GM23338 (cell line): ENCODE measurements around the gene PNKP. TPM values are rescaled to one million over a fixed set of nuclear protein-coding genes. Genes with fewer than 3 reads are reported as not detected.

ENCODE experiments used
- ATAC-seq: fragments of 200-7000 bp; cut with Tn5 transposase; 3 replicates; pipeline ENCODE4 v1.9.1; 2020
- DNase-seq: peaks from one replicate; pipeline ENCODE4 v3.0.0-alpha.2; 2015; ENCODE audit warnings: low spot score
- H2AFZ ChIP-seq: fragments of 200-600 bp; sonication (generic); 2 replicates; pipeline ENCODE4 v1.8.0; 2016; ENCODE audit warnings: antibody characterized with exemption, mild to moderate bottlenecking, moderate library complexity
- H3F3A ChIP-seq: fragments of 200-600 bp; sonication (generic); replicated peaks from 2 replicates; pipeline ENCODE4 v1.8.0; 2017; ENCODE audit warnings: antibody characterized with exemption, mixed run types, low read depth
- H3K27ac ChIP-seq: fragments of 200-600 bp; sonication (generic); 2 replicates; pipeline ENCODE4 v1.6.1; 2016; ENCODE audit warnings: low read depth
- H3K27me3 ChIP-seq: fragments of 200-600 bp; sonication (generic); 2 replicates; pipeline ENCODE4 v1.8.0; 2016; ENCODE audit warnings: mild to moderate bottlenecking, mixed run types, moderate library complexity; ENCODE audit not compliant: insufficient read depth
- H3K36me3 ChIP-seq: fragments of 200-600 bp; sonication (generic); 2 replicates; pipeline ENCODE4 v1.8.0; 2016; ENCODE audit warnings: mild to moderate bottlenecking; ENCODE audit not compliant: insufficient read depth
- H3K4me1 ChIP-seq: fragments of 200-600 bp; sonication (generic); 2 replicates; pipeline ENCODE4 v1.8.0; 2016; ENCODE audit warnings: mild to moderate bottlenecking, moderate library complexity; ENCODE audit not compliant: insufficient read depth
- H3K4me2 ChIP-seq: fragments of 200-600 bp; sonication (generic); 2 replicates; pipeline ENCODE4 v1.7.1; 2017; ENCODE audit warnings: mixed run types
- H3K4me3 ChIP-seq: fragments of 200-600 bp; sonication (generic); 2 replicates; pipeline ENCODE4 v1.6.1; 2016; ENCODE audit warnings: mixed run types
- H3K79me2 ChIP-seq: fragments of 200-600 bp; sonication (generic); replicated peaks from 2 replicates; pipeline ENCODE4 v1.8.0; 2017; ENCODE audit warnings: mild to moderate bottlenecking; ENCODE audit not compliant: insufficient read depth
- H3K9me2 ChIP-seq: fragments of 200-600 bp; sonication (generic); 2 replicates; pipeline ENCODE4 v1.8.0; 2017; ENCODE audit not compliant: insufficient read depth
- H4K20me1 ChIP-seq: fragments of 200-600 bp; sonication (generic); replicated peaks from 2 replicates; pipeline ENCODE4 v1.8.0; 2017; ENCODE audit warnings: mild to moderate bottlenecking; ENCODE audit not compliant: insufficient read depth
- H3K27ac Mint-ChIP-seq: 2 replicates; pipeline ENCODE4 v1.8.0; 2020; ENCODE audit warnings: inconsistent platforms, mild to moderate bottlenecking, moderate library complexity, mixed read lengths
- H3K27me3 Mint-ChIP-seq: 3 replicates; pipeline ENCODE4 v1.8.0; 2022; ENCODE audit warnings: low read depth, mild to moderate bottlenecking, moderate library complexity, mixed read lengths, inconsistent platforms; ENCODE audit not compliant: insufficient read depth, poor library complexity
- H3K36me3 Mint-ChIP-seq: 3 replicates; pipeline ENCODE4 v1.8.0; 2021; ENCODE audit warnings: low read depth, mild to moderate bottlenecking, inconsistent platforms, moderate library complexity, mixed read lengths
- H3K4me1 Mint-ChIP-seq: 3 replicates; pipeline ENCODE4 v1.8.0; 2020; ENCODE audit warnings: mild to moderate bottlenecking, inconsistent platforms, mixed read lengths
- H3K4me3 Mint-ChIP-seq: 3 replicates; pipeline ENCODE4 v1.8.0; 2021; ENCODE audit warnings: moderate library complexity, mild to moderate bottlenecking, inconsistent platforms, mixed read lengths
- H3K9me3 Mint-ChIP-seq: 3 replicates; pipeline ENCODE4 v1.8.0; 2020; ENCODE audit warnings: moderate library complexity, mild to moderate bottlenecking, inconsistent platforms, mixed read lengths
- EZH2 ChIP-seq: fragments of 200-600 bp; sonication (generic); IDR thresholded peaks from one replicate; pipeline ENCODE4 v1.8.0; 2017; ENCODE audit warnings: antibody characterized with exemption, mild to moderate bottlenecking, low read depth; ENCODE audit not compliant: unreplicated experiment
- EZH2phosphoT487 ChIP-seq: fragments of 200-600 bp; sonication (generic); IDR thresholded peaks from one replicate; pipeline ENCODE4 v1.8.1; 2018; ENCODE audit warnings: antibody characterized with exemption; ENCODE audit not compliant: unreplicated experiment
- JUNB ChIP-seq: IDR thresholded peaks from one replicate; pipeline ENCODE4 v1.6.1; 2016; ENCODE audit warnings: antibody characterized with exemption; ENCODE audit not compliant: unreplicated experiment
- NANOG ChIP-seq: IDR thresholded peaks from 2 replicates; pipeline ENCODE4 v1.6.1; 2016; ENCODE audit warnings: antibody characterized with exemption, borderline replicate concordance
- POLR2AphosphoS5 ChIP-seq: IDR thresholded peaks from 2 replicates; pipeline ENCODE4 v1.6.1; 2016; ENCODE audit warnings: antibody characterized with exemption, low read depth
- STAT1 ChIP-seq: IDR thresholded peaks from one replicate; pipeline ENCODE4 v1.6.1; 2016; ENCODE audit warnings: antibody characterized with exemption; ENCODE audit not compliant: unreplicated experiment
- ZNF114 ChIP-seq: fragments of 250-450 bp; sonication (Bioruptor Pico); IDR thresholded peaks from 2 replicates; pipeline ENCODE4 v1.5.0; 2020; ENCODE audit warnings: mild to moderate bottlenecking, moderate library complexity
- ZNF331 ChIP-seq: fragments of 250-450 bp; sonication (Bioruptor Pico); IDR thresholded peaks from 2 replicates; pipeline ENCODE4 v1.5.0; 2020; ENCODE audit warnings: low read depth, mild to moderate bottlenecking, moderate library complexity
- polyA plus RNA-seq: library from polyadenylated mRNA; unstranded; fragments of >200 nt; fragmentation: Nextera tagmentation; extraction: Ambion mirVana; gene quantifications from 2 replicates; pipeline ENCODE4 v1.2.1, GENCODE V29; 2016
- total RNA-seq: library from RNA; depleted of rRNA; stranded (reverse); fragments of >200 nt; shearing (Covaris generic); gene quantifications from 2 replicates; pipeline ENCODE4 v1.2.3, GENCODE V29; 2014
- TF ChIP-seq, protein P1 (sequence below): fragments of 250-450 bp; sonication (Bioruptor Pico); IDR thresholded peaks from 2 replicates; pipeline ENCODE4 v1.5.0; 2020; ENCODE audit warnings: mild to moderate bottlenecking, moderate library complexity
- TF ChIP-seq, protein P2 (sequence below): IDR thresholded peaks from 2 replicates; pipeline ENCODE4 v1.6.1; 2016; ENCODE audit warnings: antibody characterized with exemption
- TF ChIP-seq, protein P3 (sequence below), 2 experiments: fragments of 200-600 bp in 1 of 2; sonication (generic) in 1 of 2; conservative IDR thresholded peaks; 2 replicates each; pipeline versions ENCODE4 v1.5.1 to v1.6.1; 2016 to 2017; ENCODE audit warnings: antibody characterized with exemption in 2 of 2, low read depth in 2 of 2, mild to moderate bottlenecking in 2 of 2, moderate library complexity in 1 of 2

Gene PNKP
- total and polyA plus RNA-seq, 2 experiments from 2014 or later, result 99.6 to 109 TPM

DNA sequence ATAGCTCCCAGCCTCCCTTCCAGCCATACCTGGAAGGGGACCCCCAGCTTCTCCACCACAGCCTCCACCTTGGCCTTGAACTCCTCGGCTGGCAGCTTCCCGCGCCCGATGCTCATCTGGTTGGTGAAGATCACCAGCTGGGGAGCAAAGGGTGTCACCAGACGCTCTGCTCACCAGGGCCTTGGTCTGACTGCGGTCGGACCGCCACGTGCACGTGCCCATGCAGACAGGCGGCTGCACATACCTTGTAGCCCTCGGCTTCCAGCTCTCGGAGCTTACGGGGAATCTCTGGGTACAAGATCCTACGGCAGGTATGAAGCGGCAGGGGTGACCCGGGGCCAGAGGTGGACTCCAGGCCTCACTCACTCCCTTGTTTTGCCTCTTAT lies 3.4 kb downstream of the PNKP start (continued):
- TF ChIP-seq, protein P1, sequence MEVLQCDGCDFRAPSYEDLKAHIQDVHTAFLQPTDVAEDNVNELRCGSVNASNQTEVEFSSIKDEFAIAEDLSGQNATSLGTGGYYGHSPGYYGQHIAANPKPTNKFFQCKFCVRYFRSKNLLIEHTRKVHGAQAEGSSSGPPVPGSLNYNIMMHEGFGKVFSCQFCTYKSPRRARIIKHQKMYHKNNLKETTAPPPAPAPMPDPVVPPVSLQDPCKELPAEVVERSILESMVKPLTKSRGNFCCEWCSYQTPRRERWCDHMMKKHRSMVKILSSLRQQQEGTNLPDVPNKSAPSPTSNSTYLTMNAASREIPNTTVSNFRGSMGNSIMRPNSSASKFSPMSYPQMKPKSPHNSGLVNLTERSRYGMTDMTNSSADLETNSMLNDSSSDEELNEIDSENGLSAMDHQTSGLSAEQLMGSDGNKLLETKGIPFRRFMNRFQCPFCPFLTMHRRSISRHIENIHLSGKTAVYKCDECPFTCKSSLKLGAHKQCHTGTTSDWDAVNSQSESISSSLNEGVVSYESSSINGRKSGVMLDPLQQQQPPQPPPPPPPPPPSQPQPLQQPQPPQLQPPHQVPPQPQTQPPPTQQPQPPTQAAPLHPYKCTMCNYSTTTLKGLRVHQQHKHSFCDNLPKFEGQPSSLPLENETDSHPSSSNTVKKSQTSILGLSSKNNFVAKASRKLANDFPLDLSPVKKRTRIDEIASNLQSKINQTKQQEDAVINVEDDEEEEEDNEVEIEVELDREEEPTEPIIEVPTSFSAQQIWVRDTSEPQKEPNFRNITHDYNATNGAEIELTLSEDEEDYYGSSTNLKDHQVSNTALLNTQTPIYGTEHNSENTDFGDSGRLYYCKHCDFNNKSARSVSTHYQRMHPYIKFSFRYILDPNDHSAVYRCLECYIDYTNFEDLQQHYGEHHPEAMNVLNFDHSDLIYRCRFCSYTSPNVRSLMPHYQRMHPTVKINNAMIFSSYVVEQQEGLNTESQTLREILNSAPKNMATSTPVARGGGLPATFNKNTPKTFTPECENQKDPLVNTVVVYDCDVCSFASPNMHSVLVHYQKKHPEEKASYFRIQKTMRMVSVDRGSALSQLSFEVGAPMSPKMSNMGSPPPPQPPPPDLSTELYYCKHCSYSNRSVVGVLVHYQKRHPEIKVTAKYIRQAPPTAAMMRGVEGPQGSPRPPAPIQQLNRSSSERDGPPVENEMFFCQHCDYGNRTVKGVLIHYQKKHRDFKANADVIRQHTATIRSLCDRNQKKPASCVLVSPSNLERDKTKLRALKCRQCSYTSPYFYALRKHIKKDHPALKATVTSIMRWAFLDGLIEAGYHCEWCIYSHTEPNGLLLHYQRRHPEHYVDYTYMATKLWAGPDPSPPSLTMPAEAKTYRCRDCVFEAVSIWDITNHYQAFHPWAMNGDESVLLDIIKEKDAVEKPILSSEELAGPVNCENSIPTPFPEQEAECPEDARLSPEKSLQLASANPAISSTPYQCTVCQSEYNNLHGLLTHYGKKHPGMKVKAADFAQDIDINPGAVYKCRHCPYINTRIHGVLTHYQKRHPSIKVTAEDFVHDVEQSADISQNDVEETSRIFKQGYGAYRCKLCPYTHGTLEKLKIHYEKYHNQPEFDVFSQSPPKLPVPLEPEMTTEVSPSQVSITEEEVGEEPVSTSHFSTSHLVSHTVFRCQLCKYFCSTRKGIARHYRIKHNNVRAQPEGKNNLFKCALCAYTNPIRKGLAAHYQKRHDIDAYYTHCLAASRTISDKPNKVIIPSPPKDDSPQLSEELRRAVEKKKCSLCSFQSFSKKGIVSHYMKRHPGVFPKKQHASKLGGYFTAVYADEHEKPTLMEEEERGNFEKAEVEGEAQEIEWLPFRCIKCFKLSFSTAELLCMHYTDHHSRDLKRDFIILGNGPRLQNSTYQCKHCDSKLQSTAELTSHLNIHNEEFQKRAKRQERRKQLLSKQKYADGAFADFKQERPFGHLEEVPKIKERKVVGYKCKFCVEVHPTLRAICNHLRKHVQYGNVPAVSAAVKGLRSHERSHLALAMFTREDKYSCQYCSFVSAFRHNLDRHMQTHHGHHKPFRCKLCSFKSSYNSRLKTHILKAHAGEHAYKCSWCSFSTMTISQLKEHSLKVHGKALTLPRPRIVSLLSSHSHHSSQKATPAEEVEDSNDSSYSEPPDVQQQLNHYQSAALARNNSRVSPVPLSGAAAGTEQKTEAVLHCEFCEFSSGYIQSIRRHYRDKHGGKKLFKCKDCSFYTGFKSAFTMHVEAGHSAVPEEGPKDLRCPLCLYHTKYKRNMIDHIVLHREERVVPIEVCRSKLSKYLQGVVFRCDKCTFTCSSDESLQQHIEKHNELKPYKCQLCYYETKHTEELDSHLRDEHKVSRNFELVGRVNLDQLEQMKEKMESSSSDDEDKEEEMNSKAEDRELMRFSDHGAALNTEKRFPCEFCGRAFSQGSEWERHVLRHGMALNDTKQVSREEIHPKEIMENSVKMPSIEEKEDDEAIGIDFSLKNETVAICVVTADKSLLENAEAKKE (CRISPR knock-in tag), result no peak
- TF ChIP-seq JUNB (no peak), NANOG (no peak), STAT1 (no peak), ZNF114 (CRISPR knock-in tag) (no peak), EZH2phosphoT487 (no peak)

DNA sequence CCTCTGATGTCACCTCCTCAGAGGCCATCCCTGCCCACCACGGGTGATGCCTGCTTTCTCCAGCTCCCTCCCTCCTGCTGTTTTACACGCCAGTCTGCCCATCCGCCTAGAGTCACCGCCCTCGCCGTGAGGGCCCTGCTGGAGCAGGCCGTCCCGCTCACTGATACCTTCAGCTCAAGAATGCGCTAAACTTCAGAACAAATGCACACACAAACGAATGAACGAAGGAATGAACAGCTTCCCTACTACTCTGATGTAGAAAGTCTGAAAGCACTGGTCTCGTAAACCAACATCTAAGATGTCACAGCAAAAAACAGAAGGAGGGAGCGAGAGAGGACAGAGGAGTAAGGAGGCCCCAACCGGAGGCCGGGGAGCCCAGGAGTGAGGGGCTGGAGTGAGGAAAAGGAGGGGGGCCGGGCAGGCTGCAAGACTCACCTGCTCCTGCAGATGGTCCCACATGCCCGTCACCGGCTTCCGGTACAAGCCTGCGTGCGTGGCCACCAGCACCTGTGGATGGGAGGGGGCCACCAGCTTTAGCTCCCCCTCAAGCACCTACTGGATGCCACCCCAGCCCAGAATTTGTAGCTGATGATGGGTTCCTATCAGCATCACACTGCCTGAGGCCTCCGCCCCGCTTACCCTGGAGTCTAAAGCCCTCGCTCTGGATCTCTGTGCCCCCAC lies 4.0 kb downstream of the PNKP start:
- Histone ChIP-seq H2AFZ (no peak overlapping the region), H3K4me2 (no peak overlapping the region), H3F3A (peaks cover 61% of the 10 kb centered on the region), H3K4me1 (peaks cover 13% of the 10 kb centered on the region), H3K79me2 (peaks cover 23% of the 10 kb centered on the region), H3K27me3 (no peaks in the 10 kb centered on the region), H4K20me1 (peaks cover 21% of the 10 kb centered on the region), H3K36me3 (peaks cover 15% of the 10 kb centered on the region), H3K27ac (peak overlapping the region; percentile 74; the same call in 1 of the 2 replicates), H3K4me3 (no peak overlapping the region), H3K9me2 (no peaks in the 10 kb centered on the region)
- H3K9me3 Mint-ChIP-seq, result peaks cover 12% of the 10 kb centered on the region
- ATAC-seq, result no peak
- peaks cover 66% of the 10 kb centered on the region for H3K36me3 Mint-ChIP-seq
- no peak for DNase-seq
- peaks cover 37% of the 10 kb centered on the region for H3K27me3 Mint-ChIP-seq
- peaks cover 36% of the 10 kb centered on the region for H3K4me1 Mint-ChIP-seq
- H3K27ac Mint-ChIP-seq, result peak overlapping the region; percentile 34; the same call in 1 of the 2 replicates
- peak overlapping the region; percentile 28; the same call in 1 of the 3 replicates for H3K4me3 Mint-ChIP-seq
- TF ChIP-seq JUNB, result no peak
- no peak for TF ChIP-seq ZNF331 (CRISPR knock-in tag)
- TF ChIP-seq, protein P2, sequence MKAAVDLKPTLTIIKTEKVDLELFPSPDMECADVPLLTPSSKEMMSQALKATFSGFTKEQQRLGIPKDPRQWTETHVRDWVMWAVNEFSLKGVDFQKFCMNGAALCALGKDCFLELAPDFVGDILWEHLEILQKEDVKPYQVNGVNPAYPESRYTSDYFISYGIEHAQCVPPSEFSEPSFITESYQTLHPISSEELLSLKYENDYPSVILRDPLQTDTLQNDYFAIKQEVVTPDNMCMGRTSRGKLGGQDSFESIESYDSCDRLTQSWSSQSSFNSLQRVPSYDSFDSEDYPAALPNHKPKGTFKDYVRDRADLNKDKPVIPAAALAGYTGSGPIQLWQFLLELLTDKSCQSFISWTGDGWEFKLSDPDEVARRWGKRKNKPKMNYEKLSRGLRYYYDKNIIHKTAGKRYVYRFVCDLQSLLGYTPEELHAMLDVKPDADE, result no peak
- TF ChIP-seq POLR2AphosphoS5, result no peak
- TF ChIP-seq, protein P3, sequence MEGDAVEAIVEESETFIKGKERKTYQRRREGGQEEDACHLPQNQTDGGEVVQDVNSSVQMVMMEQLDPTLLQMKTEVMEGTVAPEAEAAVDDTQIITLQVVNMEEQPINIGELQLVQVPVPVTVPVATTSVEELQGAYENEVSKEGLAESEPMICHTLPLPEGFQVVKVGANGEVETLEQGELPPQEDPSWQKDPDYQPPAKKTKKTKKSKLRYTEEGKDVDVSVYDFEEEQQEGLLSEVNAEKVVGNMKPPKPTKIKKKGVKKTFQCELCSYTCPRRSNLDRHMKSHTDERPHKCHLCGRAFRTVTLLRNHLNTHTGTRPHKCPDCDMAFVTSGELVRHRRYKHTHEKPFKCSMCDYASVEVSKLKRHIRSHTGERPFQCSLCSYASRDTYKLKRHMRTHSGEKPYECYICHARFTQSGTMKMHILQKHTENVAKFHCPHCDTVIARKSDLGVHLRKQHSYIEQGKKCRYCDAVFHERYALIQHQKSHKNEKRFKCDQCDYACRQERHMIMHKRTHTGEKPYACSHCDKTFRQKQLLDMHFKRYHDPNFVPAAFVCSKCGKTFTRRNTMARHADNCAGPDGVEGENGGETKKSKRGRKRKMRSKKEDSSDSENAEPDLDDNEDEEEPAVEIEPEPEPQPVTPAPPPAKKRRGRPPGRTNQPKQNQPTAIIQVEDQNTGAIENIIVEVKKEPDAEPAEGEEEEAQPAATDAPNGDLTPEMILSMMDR (conservative IDR thresholded peaks at IDR 0.05; ENCODE audit: low read depth in 2 of 2), result no peak
- TF ChIP-seq EZH2, result no peak
- TF ChIP-seq EZH2phosphoT487, result no peak
- no peak for TF ChIP-seq STAT1
- no peak for TF ChIP-seq ZNF114 (CRISPR knock-in tag)
